Islet of Langerhans (tissue), 1 donor: ENCODE measurements around the gene MAPK8IP1.

Source experiments
- FAIRE-seq: peaks from one replicate; lab custom pipeline; 2011; peaks lifted over from hg19 to GRCh38; lab: Jason Lieb, UNC

Gene MAPK8IP1

GRCh38 chr11:45909594-45910475, 24.4 kb downstream of the MAPK8IP1 start:
- FAIRE-seq, result no peak

- FAIRE-seq, result no peak
Measured at GRCh38 chr11:45910623-45911022, 25.2 kb downstream of the MAPK8IP1 start.

GRCh38 chr11:45913514-45913913, 28.1 kb downstream of the MAPK8IP1 start:
- no peak for FAIRE-seq

- FAIRE-seq, result no peak
Measured at GRCh38 chr11:45913942-45914635, 28.6 kb downstream of the MAPK8IP1 start.

GRCh38 chr11:45915446-45915845, 30.0 kb downstream of the MAPK8IP1 start:
- FAIRE-seq, result no peak

- no peak for FAIRE-seq
Measured at GRCh38 chr11:45917286-45917622, 31.8 kb downstream of the MAPK8IP1 start.

GRCh38 chr11:45917623-45918330, 32.3 kb downstream of the MAPK8IP1 start, which contains the start of gene PEX16:
Gene PEX16 (minus strand): TSS chr11:45917877. CDS start chr11:45917811, 66 bp downstream.
- peak; percentile 41 for FAIRE-seq

- no peak for FAIRE-seq
Measured at GRCh38 chr11:45918331-45918941, 33.0 kb downstream of the MAPK8IP1 start.

- FAIRE-seq, result no peak
Measured at GRCh38 chr11:45918962-45919675, 33.7 kb downstream of the MAPK8IP1 start.

- FAIRE-seq, result no peak
Measured at GRCh38 chr11:45919806-45920530, 34.5 kb downstream of the MAPK8IP1 start.

GRCh38 chr11:45920531-45921477, 35.4 kb downstream of the MAPK8IP1 start:
- FAIRE-seq, result no peak

- FAIRE-seq, result no peak
Measured at GRCh38 chr11:45921561-45922424, 36.3 kb downstream of the MAPK8IP1 start.

GRCh38 chr11:45922425-45923082, 37.1 kb downstream of the MAPK8IP1 start, which contains the start of gene LARGE2:
Gene LARGE2 (plus strand): TSS chr11:45922656. CDS start chr11:45922883, 227 bp downstream.
- no peak for FAIRE-seq

GRCh38 chr11:45924036-45924915, 38.8 kb downstream of the MAPK8IP1 start:
- FAIRE-seq, result no peak

- FAIRE-seq, result no peak
Measured at GRCh38 chr11:45924927-45925326, 39.5 kb downstream of the MAPK8IP1 start.

GRCh38 chr11:45925550-45925949, 40.1 kb downstream of the MAPK8IP1 start:
- FAIRE-seq, result no peak

- no peak for FAIRE-seq
Measured at GRCh38 chr11:45926001-45926401, 40.5 kb downstream of the MAPK8IP1 start.
